Sigmoid colon (tissue), 7 donors: ENCODE data around the gene FAM53A. TPM values are rescaled to one million over a fixed set of nuclear protein-coding genes. Genes with fewer than 3 reads are reported as not detected.

Experiments used
- DNase-seq: peaks from one replicate; pipeline ENCODE4 v3.0.0-alpha.2; 2019
- H3K27ac ChIP-seq, 4 donors: fragments of 200-600 bp; sonication (generic); one replicate each; pipeline ENCODE4 v1.5.1; 2016 to 2019; ENCODE audit warnings: mild to moderate bottlenecking in 1 of 4
- H3K27me3 ChIP-seq, 3 donors: fragments of 200-600 bp; sonication (generic); one replicate each; pipeline ENCODE4 v1.5.1; 2019; ENCODE audit warnings: mild to moderate bottlenecking in 1 of 3
- H3K36me3 ChIP-seq, 4 donors: fragments of 200-600 bp; sonication (generic); one replicate each; pipeline ENCODE4 v1.5.1; 2016 to 2019
- H3K4me1 ChIP-seq, 4 donors: fragments of 200-600 bp; sonication (generic); one replicate each; pipeline ENCODE4 v1.5.1; 2017 to 2019
- H3K4me3 ChIP-seq, 4 donors: fragments of 200-600 bp; sonication (generic); one replicate each; pipeline ENCODE4 v1.5.1; 2017 to 2019; ENCODE audit warnings: mild to moderate bottlenecking in 2 of 4, moderate library complexity in 1 of 4
- H3K9me3 ChIP-seq, 4 donors: fragments of 200-600 bp in 3 of 4; sonication (generic) in 3 of 4; one replicate each; pipeline versions ENCODE4 v1.5.1 to v1.6.1; 2013 to 2019
- CTCF ChIP-seq, 4 experiments: fragments of 450-650 bp in 3 of 4; fragments of 200-600 bp in 1 of 4; IDR thresholded peaks; one replicate each; pipeline ENCODE4 v1.5.1; 2016 to 2019; ENCODE audit warnings: antibody characterized with exemption in 4 of 4, mild to moderate bottlenecking in 3 of 4, moderate library complexity in 2 of 4
- EP300 ChIP-seq, 4 donors: sonication (generic); formaldehyde crosslinking; IDR thresholded peaks; one replicate each; pipeline ENCODE4 v1.6.1; 2017; ENCODE audit warnings: antibody characterized with exemption in 4 of 4
- POLR2A ChIP-seq, 2 donors: fragments of 450-650 bp; IDR thresholded peaks; one replicate each; pipeline ENCODE4 v1.6.1; 2016; ENCODE audit warnings: antibody characterized with exemption in 2 of 2, mild to moderate bottlenecking in 2 of 2, moderate library complexity in 2 of 2
- POLR2AphosphoS5 ChIP-seq, 4 donors: sonication (generic); formaldehyde crosslinking; IDR thresholded peaks; one replicate each; pipeline ENCODE4 v1.6.1; 2017; ENCODE audit warnings: antibody characterized with exemption in 4 of 4
- WGBS, 2 donors: extraction: QIAGEN DNeasy Blood & Tissue Kit; methylation state at CpG; one replicate each; pipeline ENCODE4 v1.1.7; 2013; 5-methylcytosine and 5-hydroxymethylcytosine counted together
- intact Hi-C: fragments of 100-400 bp; cut with DNase I; formaldehyde crosslinking; loops from one replicate; pipeline ENCODE4 v1.15.1; 2023
- polyA plus RNA-seq, 3 donors: library from polyadenylated mRNA; stranded (reverse); fragments of 200-250 nt; gene quantifications; one replicate each; pipeline ENCODE4 v1.2.3, GENCODE V29; 2013
- total RNA-seq, 4 donors: library from RNA; depleted of rRNA; stranded (reverse); fragments of >200 nt; gene quantifications; one replicate each; pipeline ENCODE4 v1.1.0, GENCODE V29; 2016
- donor health status: healthy with polysubstance abuse.
- donor health status: Bipolar disorder and iron deficiency.
- donor health status: healthy.

FAM53A gene
- total and polyA plus RNA-seq, 7 donors, result 0.23 to 4.1 (median 1.4) TPM

GRCh38 chr4:1720163-1720983 is 36.3 kb upstream of the FAM53A start:
- H3K4me1 ChIP-seq, result peaks cover 0 to 46% (median 35%) of the 10 kb centered on the region in 4 donors
- intact Hi-C loops, result loop anchor here (10.0 kb wide), 1 partner anchor 76 kb away; no protein-coding TSS in a partner anchor
- H3K27ac ChIP-seq, result peak overlapping the region; percentile 90 to 96 (median 94)
- no peaks in the 10 kb centered on the region for H3K27me3 ChIP-seq
- no peaks in the 10 kb centered on the region for H3K9me3 ChIP-seq
- no peak for DNase-seq
- peaks cover 5 to 33% (median 10%) of the 10 kb centered on the region in 4 donors for H3K36me3 ChIP-seq
- TF ChIP-seq EP300 (IDR thresholded peaks at IDR 0.05) (no peak), POLR2AphosphoS5 (IDR thresholded peaks at IDR 0.05) (peak in 3 of 4 donors; percentile 25 to 69 (median 61)), POLR2A (IDR thresholded peaks at IDR 0.05) (no peak)
- 0 to 1% methylated on average over 79 of the region's 79 CpGs for WGBS, 2 donors
- H3K4me3 ChIP-seq, result peak overlapping the region; percentile 60 to 78 (median 67)

GRCh38 chr4:1718095-1718850 is 34.2 kb upstream of the FAM53A start:
- TF ChIP-seq EP300 (IDR thresholded peaks at IDR 0.05) (no peak), POLR2AphosphoS5 (IDR thresholded peaks at IDR 0.05) (no peak), CTCF (IDR thresholded peaks at IDR 0.05) (no peak), POLR2A (IDR thresholded peaks at IDR 0.05) (no peak)
- Histone ChIP-seq H3K36me3 (peaks cover 5 to 21% (median 10%) of the 10 kb centered on the region in 4 donors), H3K4me3 (no peak overlapping the region), H3K4me1 (peaks cover 0 to 66% (median 46%) of the 10 kb centered on the region in 4 donors), H3K9me3 (no peaks in the 10 kb centered on the region), H3K27me3 (no peaks in the 10 kb centered on the region), H3K27ac (peak overlapping the region in 2 of 4 donors; percentile 4 to 90)
- DNase-seq, result no peak
- WGBS, 2 donors, result 79 to 89% methylated on average over 31 of the region's 31 CpGs
- intact Hi-C loops, result no loop called here

- H3K27ac ChIP-seq, result no peak overlapping the region
- no peak for DNase-seq
- intact Hi-C loops, result no loop called here
- H3K9me3 ChIP-seq, result no peaks in the 10 kb centered on the region
- peaks cover 0 to 65% (median 50%) of the 10 kb centered on the region in 4 donors for H3K4me1 ChIP-seq
- 92 to 93% methylated on average over 32 of the region's 32 CpGs for WGBS, 2 donors
- H3K36me3 ChIP-seq, result peaks cover 5 to 21% (median 10%) of the 10 kb centered on the region in 4 donors
- no peaks in the 10 kb centered on the region for H3K27me3 ChIP-seq
- H3K4me3 ChIP-seq, result no peak overlapping the region
- TF ChIP-seq CTCF (IDR thresholded peaks at IDR 0.05) (no peak), EP300 (IDR thresholded peaks at IDR 0.05) (no peak), POLR2A (IDR thresholded peaks at IDR 0.05) (no peak), POLR2AphosphoS5 (IDR thresholded peaks at IDR 0.05) (no peak)
These were observed 33.3 kb upstream of the FAM53A start for GRCh38 chr4:1717129-1718094.

- H3K27me3 ChIP-seq, result no peaks in the 10 kb centered on the region
- intact Hi-C loops, result no loop called here
- peaks cover 5 to 21% (median 10%) of the 10 kb centered on the region in 4 donors for H3K36me3 ChIP-seq
- DNase-seq, result no peak
- H3K4me3 ChIP-seq, result no peak overlapping the region
- H3K9me3 ChIP-seq, result no peaks in the 10 kb centered on the region
- H3K4me1 ChIP-seq, result peaks cover 0 to 56% (median 41%) of the 10 kb centered on the region in 4 donors
- H3K27ac ChIP-seq, result peak overlapping the region in 1 of 4 donors; percentile 15
- TF ChIP-seq CTCF (IDR thresholded peaks at IDR 0.05), result no peak
- WGBS, 2 donors, result 83 to 86% methylated on average over 15 of the region's 15 CpGs
These were observed 32.2 kb upstream of the FAM53A start for GRCh38 chr4:1716065-1716945.
